DND-41 (cell line): ENCODE data around the gene PKDREJ.
A peak's percentile ranks its signal among the peaks of the same experiment; 100 is the strongest.

Experiments
- ATAC-seq: fragments of 200-7000 bp; cut with Tn5 transposase; 3 replicates; pipeline ENCODE4 v1.9.1; 2021; ENCODE audit warnings: low read depth; ENCODE audit not compliant: insufficient read depth
- DNase-seq: peaks from one replicate; pipeline ENCODE4 v3.0.0-alpha.2; 2020
- H2AFZ ChIP-seq: 2 replicates; pipeline ENCODE4 v1.6.0; 2012; ENCODE audit warnings: low read depth, low read length
- H3K27ac ChIP-seq: 2 replicates; pipeline ENCODE4 v1.5.1; 2012; ENCODE audit warnings: low read length, inconsistent platforms
- H3K27me3 ChIP-seq: fragments of 200-600 bp; sonication (generic); 2 replicates; pipeline ENCODE4 v1.6.0; 2012; ENCODE audit warnings: low read length, mild to moderate bottlenecking, inconsistent platforms; ENCODE audit not compliant: insufficient read depth, poor library complexity
- H3K36me3 ChIP-seq: 2 replicates; pipeline ENCODE4 v1.5.1; 2012; ENCODE audit warnings: low read length, inconsistent platforms; ENCODE audit not compliant: insufficient read depth
- H3K4me1 ChIP-seq: 2 replicates; pipeline ENCODE4 v1.5.1; 2012; ENCODE audit warnings: mild to moderate bottlenecking, low read length; ENCODE audit not compliant: insufficient read depth
- H3K4me2 ChIP-seq: 2 replicates; pipeline ENCODE4 v1.6.0; 2012; ENCODE audit warnings: mild to moderate bottlenecking, moderate library complexity, low read length, inconsistent platforms; ENCODE audit not compliant: insufficient read depth
- H3K4me3 ChIP-seq, 2 experiments: fragments of 200-600 bp in 1 of 2; shearing (Covaris generic) in 1 of 2; 2 replicates each; pipeline ENCODE4 v1.5.1; 2012 to 2016; ENCODE audit warnings: inconsistent platforms in 2 of 2, low read length in 2 of 2, mild to moderate bottlenecking in 2 of 2, low read depth in 1 of 2, moderate library complexity in 1 of 2
- H3K79me2 ChIP-seq: 2 replicates; pipeline ENCODE4 v1.6.0; 2012; ENCODE audit warnings: low read length, inconsistent platforms; ENCODE audit not compliant: insufficient read depth
- H3K9ac ChIP-seq: 2 replicates; pipeline ENCODE4 v1.6.0; 2012; ENCODE audit warnings: low read depth, mild to moderate bottlenecking, inconsistent platforms, low read length, moderate library complexity
- H3K9me3 ChIP-seq: 2 replicates; pipeline ENCODE4 v1.5.1; 2012; ENCODE audit warnings: low read length, moderate library complexity, mild to moderate bottlenecking, inconsistent platforms; ENCODE audit not compliant: insufficient read depth, severe bottlenecking
- H4K20me1 ChIP-seq: 2 replicates; pipeline ENCODE4 v1.6.0; 2012; ENCODE audit warnings: low read length; ENCODE audit not compliant: insufficient read depth
- CTCF ChIP-seq: IDR thresholded peaks from 2 replicates; pipeline ENCODE4 v1.5.1; 2012; ENCODE audit warnings: borderline replicate concordance, low read length, moderate library complexity, mild to moderate bottlenecking; ENCODE audit not compliant: poor library complexity, severe bottlenecking; ENCODE audit errors: extremely low read depth
- EZH2 ChIP-seq: IDR thresholded peaks from 3 replicates; pipeline ENCODE4 v1.6.1; 2012; ENCODE audit warnings: borderline replicate concordance, low read depth, mild to moderate bottlenecking, moderate library complexity, low read length, inconsistent platforms; ENCODE audit not compliant: severe bottlenecking

PKDREJ gene

DNA sequence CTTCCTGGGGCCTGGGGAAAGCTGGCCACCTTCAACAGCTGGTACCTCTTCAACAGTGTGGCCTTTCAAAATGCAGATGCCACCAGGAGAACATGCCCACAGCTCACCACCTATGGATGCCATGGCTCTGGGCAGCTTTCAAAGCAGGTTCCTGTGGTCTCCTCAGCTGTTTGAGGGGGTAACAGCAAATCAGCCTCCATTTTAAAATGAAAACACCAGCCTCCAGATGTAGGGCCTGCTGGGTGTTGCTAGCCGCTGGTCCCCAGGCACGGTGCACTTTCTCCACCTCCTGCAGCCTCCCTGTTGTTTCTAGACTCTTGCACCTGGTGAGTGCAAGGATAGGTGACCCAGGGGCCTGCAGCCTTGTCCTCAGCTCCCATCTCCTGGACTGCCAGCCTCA lies 23.1 kb downstream of the PKDREJ start:
- H3K4me3 ChIP-seq: peak overlapping the region in 1 of 2 experiments; percentile 23; a peak in 1 of 4 replicates
- no peaks in the 10 kb centered on the region for H3K27me3 ChIP-seq
- TF ChIP-seq EZH2 (no peak), CTCF (no peak)
- H4K20me1 ChIP-seq: no peaks in the 10 kb centered on the region
- H3K4me1 ChIP-seq: peaks cover 61% of the 10 kb centered on the region
- peaks cover 22% of the 10 kb centered on the region for H3K9me3 ChIP-seq
- peak overlapping the region; percentile 58 for H3K9ac ChIP-seq
- peak; percentile 83 for DNase-seq
- peak overlapping the region; percentile 55 for H3K4me2 ChIP-seq
- peak overlapping the region; percentile 94 for H3K27ac ChIP-seq
- peaks cover 63% of the 10 kb centered on the region for H3K36me3 ChIP-seq
- peaks cover 8% of the 10 kb centered on the region for H3K79me2 ChIP-seq
- no peak overlapping the region for H2AFZ ChIP-seq
- ATAC-seq: peak; percentile 63

DNA sequence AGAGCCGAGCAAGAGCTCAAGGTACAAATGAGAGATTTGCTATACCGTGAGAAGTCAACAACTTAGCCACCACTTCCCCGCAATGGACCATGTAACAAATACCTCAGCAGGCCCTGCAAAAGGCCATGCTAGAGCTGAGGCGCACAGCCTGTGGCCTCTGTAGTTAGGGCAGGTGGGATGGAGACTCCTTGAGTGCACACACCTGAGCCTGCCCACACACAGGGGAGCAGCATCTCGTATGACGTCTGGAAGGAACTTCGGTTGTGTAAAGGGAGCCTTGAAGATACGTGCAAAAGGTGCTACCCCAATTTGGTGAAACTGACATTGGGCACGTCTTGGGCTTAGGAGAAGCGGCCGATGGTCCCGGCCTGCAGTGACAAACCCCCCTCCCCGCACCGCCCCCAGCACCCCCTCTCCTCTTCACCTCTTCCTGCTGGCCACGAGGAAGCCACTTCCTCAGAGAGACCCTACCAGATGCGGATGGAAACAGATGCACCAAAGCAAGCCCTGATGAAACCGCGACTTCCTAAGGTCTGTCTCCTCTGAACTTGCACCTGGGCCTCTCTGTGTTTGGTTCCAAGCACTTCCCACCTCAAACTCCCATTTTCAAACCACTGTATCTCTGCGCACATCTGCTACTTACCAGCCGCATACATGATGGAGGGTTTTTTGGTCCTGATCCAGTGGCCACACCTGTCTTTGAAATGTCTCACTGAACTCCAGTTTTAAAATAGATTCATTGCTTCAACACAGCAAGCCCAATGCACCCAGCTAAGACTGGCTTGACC lies 23.7 kb downstream of the PKDREJ start:
- ATAC-seq (peak; percentile 84), DNase-seq (peak; percentile 96)
- H3K4me3 ChIP-seq: peak overlapping the region in 1 of 2 experiments; percentile 23; a peak in 1 of 4 replicates
- H3K27me3 ChIP-seq: no peaks in the 10 kb centered on the region
- peaks cover 8% of the 10 kb centered on the region for H3K79me2 ChIP-seq
- peaks cover 63% of the 10 kb centered on the region for H3K36me3 ChIP-seq
- TF ChIP-seq CTCF (no peak), EZH2 (no peak)
- H4K20me1 ChIP-seq: no peaks in the 10 kb centered on the region
- H3K4me2 ChIP-seq: peak overlapping the region; percentile 55
- peaks cover 61% of the 10 kb centered on the region for H3K4me1 ChIP-seq
- peaks cover 22% of the 10 kb centered on the region for H3K9me3 ChIP-seq
- H2AFZ ChIP-seq: peak overlapping the region; percentile 11; the same call in 1 of the 2 replicates
- H3K27ac ChIP-seq: peak overlapping the region; percentile 98
- H3K9ac ChIP-seq: peak overlapping the region; percentile 58

- Histone ChIP-seq H3K27ac (peak overlapping the region; percentile 98), H3K4me2 (peak overlapping the region; percentile 51; the same call in 1 of the 2 replicates), H2AFZ (no peak overlapping the region), H3K9ac (peak overlapping the region; percentile 44), H3K79me2 (peaks cover 8% of the 10 kb centered on the region), H4K20me1 (no peaks in the 10 kb centered on the region), H3K4me3 (no peak overlapping the region), H3K4me1 (peaks cover 59% of the 10 kb centered on the region), H3K27me3 (no peaks in the 10 kb centered on the region), H3K9me3 (peaks cover 22% of the 10 kb centered on the region), H3K36me3 (peaks cover 59% of the 10 kb centered on the region)
- ATAC-seq: no peak
- DNase-seq: no peak
- TF ChIP-seq EZH2 (no peak), CTCF (no peak)
Observed at GRCh38 chr22:46238541-46238940, 24.6 kb downstream of the PKDREJ start.
